Measurements from ENCODE around the gene TIGD6. TPM values are rescaled to one million over a fixed set of nuclear protein-coding genes. Genes with fewer than 3 reads are reported as not detected.

Gene TIGD6
- total and polyA plus RNA-seq, 2 donors (not counting 3 experiments of a cell fraction or from before 2014, with no cell fraction given): 3.6 to 5.4 TPM

DNA sequence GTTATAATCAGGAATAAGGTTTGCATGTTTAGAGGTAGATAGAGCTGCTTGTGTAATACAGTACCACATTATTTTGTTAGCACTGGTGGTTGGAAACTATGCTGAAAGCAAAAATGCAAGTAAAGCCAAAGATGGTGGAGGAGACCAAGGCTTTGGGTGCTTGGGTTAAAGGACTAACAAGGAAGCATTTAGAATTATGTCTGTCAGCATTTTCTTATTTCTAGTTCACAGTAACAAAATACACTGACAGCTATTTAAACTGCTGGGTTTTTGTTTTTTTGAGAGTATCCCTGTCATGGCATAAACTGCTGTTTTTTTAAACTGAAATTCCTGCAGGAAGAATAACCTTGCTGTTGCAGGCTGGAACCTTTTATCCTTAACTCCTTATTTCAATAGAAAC lies 6.6 kb upstream of the TIGD6 start:
- no TSS peak for BruUV-seq (replicated peaks)
- Histone ChIP-seq H3K4me1 (ENCODE audit: control insufficient read depth, extremely low read depth, insufficient read depth, low read length) (peaks cover 9% of the 10 kb centered on the region), H2AFZ (ENCODE audit: low read depth, low read length) (no peak overlapping the region), H3K4me3 (replicated peaks in 1 of 3; ENCODE audit: insufficient read depth in 1 of 3, low read depth in 1 of 3, low read length in 3 of 3) (no peak overlapping the region), H4K20me1 (replicated peaks; ENCODE audit: control insufficient read depth, extremely low read depth, insufficient read depth, low read length) (peaks cover 4% of the 10 kb centered on the region), H3K9me3 (replicated peaks; ENCODE audit: control insufficient read depth, insufficient read depth, low read length) (no peaks in the 10 kb centered on the region), H3K27me3 (ENCODE audit: control insufficient read depth in 2 of 2, insufficient read depth in 2 of 2, low read length in 2 of 2) (no peaks in the 10 kb centered on the region), H3K9me1 (replicated peaks; ENCODE audit: control insufficient read depth, extremely low read depth, insufficient read depth, low read length) (no peaks in the 10 kb centered on the region), H3K9ac (replicated peaks; ENCODE audit: extremely low read depth, insufficient read depth, low read length) (no peak overlapping the region), H3K27ac (ENCODE audit: insufficient read depth, low read depth, low read length) (no peak overlapping the region), H3K36me3 (ENCODE audit: control insufficient read depth in 2 of 2, extremely low read depth in 1 of 2, insufficient read depth in 2 of 2, low read length in 2 of 2) (peaks cover 14 to 23% of the 10 kb centered on the region in 2 experiments), H3K79me2 (ENCODE audit: control insufficient read depth, insufficient read depth, low read length) (peaks cover 40% of the 10 kb centered on the region), H3K4me2 (ENCODE audit: insufficient read depth, low read length) (no peak overlapping the region)
- TF ChIP-seq POLR2A (IDR thresholded peaks at IDR 0.05; ENCODE audit: low read depth, low read length) (no peak), EZH2 (IDR thresholded peaks at IDR 0.05; ENCODE audit: borderline replicate concordance, low read depth, low read length, severe bottlenecking) (no peak), MYC (IDR thresholded peaks at IDR 0.05; ENCODE audit: low read depth, low read length) (no peak), GATA2 (IDR thresholded peaks at IDR 0.05; ENCODE audit: insufficient read depth, insufficient read length, low read depth, low read length) (no peak), FOS (IDR thresholded peaks at IDR 0.05; ENCODE audit: borderline replicate concordance, insufficient read depth, low read length) (no peak), POLR2AphosphoS5 (IDR thresholded peaks at IDR 0.05; ENCODE audit: insufficient read depth, low read depth, low read length) (no peak), JUN (IDR thresholded peaks at IDR 0.05; ENCODE audit: borderline replicate concordance, insufficient read depth, insufficient read length, low read depth) (no peak)
- TF ChIP-seq, protein P1, sequence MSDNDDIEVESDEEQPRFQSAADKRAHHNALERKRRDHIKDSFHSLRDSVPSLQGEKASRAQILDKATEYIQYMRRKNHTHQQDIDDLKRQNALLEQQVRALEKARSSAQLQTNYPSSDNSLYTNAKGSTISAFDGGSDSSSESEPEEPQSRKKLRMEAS (IDR thresholded peaks at IDR 0.05; ENCODE audit: insufficient read depth, insufficient read length): no peak
- TF ChIP-seq, protein P2, sequence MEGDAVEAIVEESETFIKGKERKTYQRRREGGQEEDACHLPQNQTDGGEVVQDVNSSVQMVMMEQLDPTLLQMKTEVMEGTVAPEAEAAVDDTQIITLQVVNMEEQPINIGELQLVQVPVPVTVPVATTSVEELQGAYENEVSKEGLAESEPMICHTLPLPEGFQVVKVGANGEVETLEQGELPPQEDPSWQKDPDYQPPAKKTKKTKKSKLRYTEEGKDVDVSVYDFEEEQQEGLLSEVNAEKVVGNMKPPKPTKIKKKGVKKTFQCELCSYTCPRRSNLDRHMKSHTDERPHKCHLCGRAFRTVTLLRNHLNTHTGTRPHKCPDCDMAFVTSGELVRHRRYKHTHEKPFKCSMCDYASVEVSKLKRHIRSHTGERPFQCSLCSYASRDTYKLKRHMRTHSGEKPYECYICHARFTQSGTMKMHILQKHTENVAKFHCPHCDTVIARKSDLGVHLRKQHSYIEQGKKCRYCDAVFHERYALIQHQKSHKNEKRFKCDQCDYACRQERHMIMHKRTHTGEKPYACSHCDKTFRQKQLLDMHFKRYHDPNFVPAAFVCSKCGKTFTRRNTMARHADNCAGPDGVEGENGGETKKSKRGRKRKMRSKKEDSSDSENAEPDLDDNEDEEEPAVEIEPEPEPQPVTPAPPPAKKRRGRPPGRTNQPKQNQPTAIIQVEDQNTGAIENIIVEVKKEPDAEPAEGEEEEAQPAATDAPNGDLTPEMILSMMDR (IDR thresholded peaks at IDR 0.05; ENCODE audit: extremely low read depth in 1 of 2, insufficient read depth in 1 of 2, low read depth in 1 of 2, low read length in 2 of 2): no peak
- intact Hi-C loops (cut with micrococcal nuclease): no loop called here
- no peak for FAIRE-seq
- dilution Hi-C loops (cut with MboI; ENCODE audit: extremely low pct_ligation_motif_present, low sequenced_read_pairs): no loop called here
- CTCF ChIA-PET: interaction anchor here (0.8 to 3.9 kb wide), 4 partner anchors 10 to 154 kb away, joined by 3 to 16 read pairs (median 8); no protein-coding TSS in a partner anchor
- no peak for DNase-seq (ENCODE audit: low read depth, low spot score)
- POLR2A ChIA-PET: no interaction called here
